GM12892 (cell line): ENCODE results near the gene CRHBP.

ENCODE experiments used
- POLR2A ChIP-seq: IDR thresholded peaks from 2 replicates; pipeline ENCODE4 v1.6.1; 2011; ENCODE audit warnings: low read depth, low read length, control low read depth
- POLR2AphosphoS5 ChIP-seq: IDR thresholded peaks from 2 replicates; pipeline ENCODE4 v1.6.1; 2011; ENCODE audit warnings: low read depth, low read length, control low read depth

DNA sequence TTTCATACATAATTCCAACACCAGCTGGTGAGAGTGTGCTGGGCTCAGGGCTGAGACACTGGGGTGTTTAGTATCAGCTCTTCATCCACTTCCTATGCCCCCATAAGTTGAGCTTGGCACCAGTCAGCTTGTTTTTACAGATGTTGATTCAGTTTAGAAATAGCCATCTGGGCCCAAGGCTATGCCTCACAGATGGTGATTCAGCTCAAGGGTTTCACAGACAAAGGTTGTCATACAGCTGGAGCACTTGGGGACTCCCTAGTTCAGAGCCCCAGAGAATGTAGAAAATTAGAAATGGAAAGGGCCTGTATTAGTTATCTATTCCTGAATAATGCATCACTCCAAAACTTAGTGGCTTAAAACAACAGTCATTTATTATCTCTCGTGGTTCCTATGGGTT, 10.3 kb upstream of the CRHBP start:
- TF ChIP-seq POLR2AphosphoS5 = no peak
- TF ChIP-seq POLR2A = no peak
